Activated T-helper 17 cell treated with anti-CD3 and anti-CD28 coated beads, Interleukin-2, amount 50 U/mL, for 72 hours (primary cell): ENCODE results near the gene TSPAN31. TPM values are rescaled to one million over a fixed set of nuclear protein-coding genes. Genes with fewer than 3 reads are reported as not detected.
"Not testable (repeated sequence)": the region's sequence is repeated elsewhere in the genome, so short reads cannot be mapped to it uniquely, and the experiment has no call there.

Experiments used
- ATAC-seq: fragments of 150-1000 bp; cut with Tn5 transposase; replicated peaks from 2 replicates; pipeline ENCODE4 v1.10.0; 2021; ENCODE audit warnings: mild to moderate bottlenecking, moderate library complexity
- H3K27ac Mint-ChIP-seq: one replicate; pipeline ENCODE4 v1.8.0; 2022; ENCODE audit warnings: mixed read lengths
- H3K27me3 Mint-ChIP-seq: one replicate; pipeline ENCODE4 v1.8.0; 2022; ENCODE audit warnings: mixed read lengths
- H3K36me3 Mint-ChIP-seq: one replicate; pipeline ENCODE4 v1.8.0; 2022; ENCODE audit warnings: low read depth, mild to moderate bottlenecking, mixed read lengths
- H3K4me1 Mint-ChIP-seq: one replicate; pipeline ENCODE4 v1.8.0; 2022; ENCODE audit warnings: mixed read lengths
- H3K4me3 Mint-ChIP-seq: one replicate; pipeline ENCODE4 v1.8.0; 2022; ENCODE audit warnings: mild to moderate bottlenecking, mixed read lengths
- H3K9me3 Mint-ChIP-seq: one replicate; pipeline ENCODE4 v1.8.0; 2022; ENCODE audit warnings: mixed read lengths
- total RNA-seq, 2 donors: library from RNA; stranded (reverse); gene quantifications; one replicate each; pipeline ENCODE4 v1.2.3, GENCODE V29; 2022

TSPAN31 gene
- total RNA-seq, 2 donors from 2014 or later, result 10.7 to 18.7 TPM

DNA sequence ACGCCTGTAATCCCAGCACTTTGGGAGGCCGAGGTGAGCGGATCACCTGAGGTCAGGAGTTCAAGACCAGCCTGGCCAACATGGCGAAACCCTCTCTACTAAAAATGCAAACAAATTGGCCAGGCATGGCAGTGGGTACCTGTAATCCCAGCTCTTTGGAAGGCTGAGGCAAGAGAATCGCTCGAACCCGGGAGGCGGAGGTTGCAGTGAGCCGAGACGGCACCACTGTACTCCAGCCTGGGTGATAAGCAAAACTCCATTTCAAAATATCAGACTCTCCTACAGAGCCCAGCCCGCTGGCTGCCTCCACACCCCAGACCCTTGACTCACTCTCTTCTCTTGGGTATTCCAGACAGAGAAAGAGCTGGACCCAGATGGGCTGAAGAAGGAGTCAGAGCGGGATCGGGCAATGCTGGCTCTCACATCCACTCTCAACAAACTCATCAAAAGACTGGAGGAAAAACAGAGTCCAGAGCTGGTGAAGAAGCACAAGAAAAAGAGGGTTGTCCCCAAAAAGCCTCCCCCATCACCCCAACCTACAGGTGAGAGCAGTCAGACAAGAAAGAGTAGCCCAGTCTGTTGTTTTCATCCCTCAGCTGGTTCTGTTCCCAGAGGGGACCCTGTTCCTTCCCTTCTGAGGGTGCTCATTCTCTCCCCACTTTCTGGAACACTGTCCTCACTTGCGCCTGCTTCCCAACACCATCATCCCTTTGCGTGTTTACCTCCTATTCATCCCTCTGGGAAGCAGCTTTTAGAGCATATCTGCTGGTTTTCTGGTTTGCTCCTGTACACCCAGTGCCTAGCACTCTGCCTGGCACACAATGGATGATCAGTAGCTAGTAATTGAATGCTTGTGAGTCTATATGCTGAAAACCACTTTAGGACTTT, 26.0 kb upstream of the TSPAN31 start:
- Mint-ChIP-seq H3K4me1 (peaks cover 15% of the 10 kb centered on the region), H3K9me3 (no peaks in the 10 kb centered on the region), H3K4me3 (no peak overlapping the region), H3K36me3 (peaks cover 68% of the 10 kb centered on the region), H3K27ac (peak overlapping the region; percentile 77), H3K27me3 (no peaks in the 10 kb centered on the region)
- ATAC-seq, result no peak

GRCh38 chr12:57719777-57720605, 24.8 kb upstream of the TSPAN31 start:
- H3K4me1 Mint-ChIP-seq, result peaks cover 20% of the 10 kb centered on the region
- H3K27me3 Mint-ChIP-seq, result no peaks in the 10 kb centered on the region
- peak overlapping the region; percentile 77 for H3K27ac Mint-ChIP-seq
- ATAC-seq, result no peak
- H3K4me3 Mint-ChIP-seq, result no peak overlapping the region
- H3K36me3 Mint-ChIP-seq, result peaks cover 71% of the 10 kb centered on the region
- H3K9me3 Mint-ChIP-seq, result no peaks in the 10 kb centered on the region

DNA sequence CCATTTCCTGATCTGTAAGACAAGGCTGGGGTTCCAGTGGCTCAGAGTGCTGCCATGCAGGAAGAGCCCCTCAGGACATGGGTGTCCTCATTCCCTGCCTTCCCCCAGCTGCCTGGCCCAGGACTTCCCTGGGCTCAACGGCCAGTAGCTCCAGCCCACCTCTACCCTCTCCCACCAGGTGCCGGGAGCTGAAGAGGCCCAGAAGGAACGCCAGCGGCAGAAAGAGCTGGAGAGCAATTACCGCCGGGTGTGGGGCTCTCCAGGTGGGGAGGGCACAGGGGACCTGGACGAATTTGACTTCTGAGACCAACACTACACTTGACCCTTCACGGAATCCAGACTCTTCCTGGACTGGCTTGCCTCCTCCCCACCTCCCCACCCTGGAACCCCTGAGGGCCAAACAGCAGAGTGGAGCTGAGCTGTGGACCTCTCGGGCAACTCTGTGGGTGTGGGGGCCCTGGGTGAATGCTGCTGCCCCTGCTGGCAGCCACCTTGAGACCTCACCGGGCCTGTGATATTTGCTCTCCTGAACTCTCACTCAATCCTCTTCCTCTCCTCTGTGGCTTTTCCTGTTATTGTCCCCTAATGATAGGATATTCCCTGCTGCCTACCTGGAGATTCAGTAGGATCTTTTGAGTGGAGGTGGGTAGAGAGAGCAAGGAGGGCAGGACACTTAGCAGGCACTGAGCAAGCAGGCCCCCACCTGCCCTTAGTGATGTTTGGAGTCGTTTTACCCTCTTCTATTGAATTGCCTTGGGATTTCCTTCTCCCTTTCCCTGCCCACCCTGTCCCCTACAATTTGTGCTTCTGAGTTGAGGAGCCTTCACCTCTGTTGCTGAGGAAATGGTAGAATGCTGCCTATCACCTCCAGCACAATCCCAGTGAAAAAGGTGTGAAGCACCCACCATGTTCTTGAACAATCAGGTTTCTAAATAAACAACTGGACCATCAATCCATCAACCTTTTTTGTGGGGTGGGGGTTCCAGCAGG, 23.9 kb upstream of the TSPAN31 start:
- Mint-ChIP-seq H3K4me1 (peaks cover 21% of the 10 kb centered on the region), H3K36me3 (peaks cover 72% of the 10 kb centered on the region), H3K27ac (peak overlapping the region; percentile 74), H3K27me3 (no peaks in the 10 kb centered on the region), H3K9me3 (no peaks in the 10 kb centered on the region), H3K4me3 (no peak overlapping the region)
- ATAC-seq, result no peak

DNA sequence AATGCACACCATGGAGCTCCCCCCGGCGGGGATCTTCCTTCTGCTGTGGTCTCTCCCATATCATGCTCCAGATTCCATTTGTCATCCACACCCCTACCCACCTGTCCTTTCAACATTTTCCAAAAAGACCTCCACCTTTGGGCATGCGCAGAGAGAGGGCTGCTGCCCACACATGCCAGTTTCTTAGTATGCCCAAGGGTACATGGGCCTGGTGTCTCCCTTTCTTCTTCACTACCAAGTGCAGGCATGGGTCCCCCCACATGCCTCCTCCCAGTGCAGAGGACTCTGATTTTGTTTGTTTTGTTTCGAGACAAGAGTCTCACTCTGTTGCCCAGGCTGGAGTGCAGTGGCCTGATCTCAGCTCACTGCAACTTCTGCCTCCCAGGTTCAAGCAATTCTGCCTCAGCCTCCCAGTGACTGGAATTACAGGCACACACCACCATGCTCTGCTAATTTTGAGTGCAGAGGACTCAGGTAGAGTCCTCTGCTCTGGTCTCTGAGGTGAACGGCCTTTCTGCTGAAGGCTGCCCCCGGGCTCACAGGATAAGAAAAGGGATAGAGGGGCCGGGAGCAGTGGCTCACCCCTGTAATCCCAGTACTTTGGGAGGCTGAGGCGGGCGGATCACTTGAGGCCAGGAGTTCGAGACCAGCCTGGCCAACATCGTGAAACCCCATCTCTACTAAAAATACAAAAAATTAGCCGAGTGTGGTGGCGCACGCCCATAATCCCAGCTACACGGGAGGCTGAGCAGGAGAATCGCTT, 22.8 kb upstream of the TSPAN31 start:
- Mint-ChIP-seq H3K36me3 (peaks cover 67% of the 10 kb centered on the region), H3K4me1 (peaks cover 21% of the 10 kb centered on the region), H3K27ac (peak overlapping the region; percentile 74)
- not testable (repeated sequence) for H3K4me3 Mint-ChIP-seq, H3K27me3 Mint-ChIP-seq, H3K9me3 Mint-ChIP-seq, ATAC-seq

- Mint-ChIP-seq H3K9me3 (no peaks in the 10 kb centered on the region), H3K4me1 (peaks cover 19% of the 10 kb centered on the region), H3K36me3 (peaks cover 67% of the 10 kb centered on the region), H3K4me3 (no peak overlapping the region), H3K27ac (peak overlapping the region; percentile 43), H3K27me3 (no peaks in the 10 kb centered on the region)
- ATAC-seq, result peak; percentile 6
Observed at GRCh38 chr12:57722716-57723629, 21.9 kb upstream of the TSPAN31 start.

DNA sequence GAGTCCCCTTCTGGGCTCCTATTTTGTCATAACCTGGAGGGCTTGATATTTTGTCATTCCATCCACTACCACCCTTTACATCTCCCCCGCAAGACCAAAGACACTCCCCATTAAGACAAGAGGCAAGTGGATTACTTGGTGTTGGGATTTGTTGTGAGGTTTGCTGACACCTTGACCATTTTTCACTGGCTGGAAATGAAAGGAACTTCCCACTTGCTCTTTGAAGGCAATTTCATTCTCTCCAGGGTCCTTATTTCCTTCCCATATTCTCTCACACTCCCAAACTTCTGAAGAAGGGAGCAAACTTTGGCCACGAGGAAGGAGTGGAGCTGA, 21.2 kb upstream of the TSPAN31 start:
- Mint-ChIP-seq H3K9me3 (no peaks in the 10 kb centered on the region), H3K4me1 (peaks cover 21% of the 10 kb centered on the region), H3K36me3 (peaks cover 67% of the 10 kb centered on the region), H3K27me3 (no peaks in the 10 kb centered on the region), H3K4me3 (no peak overlapping the region), H3K27ac (peak overlapping the region; percentile 43)
- ATAC-seq, result no peak

- Mint-ChIP-seq H3K36me3 (peaks cover 67% of the 10 kb centered on the region), H3K4me3 (no peak overlapping the region), H3K27ac (peak overlapping the region; percentile 43), H3K4me1 (peaks cover 19% of the 10 kb centered on the region), H3K9me3 (no peaks in the 10 kb centered on the region), H3K27me3 (no peaks in the 10 kb centered on the region)
- peak; percentile 8 for ATAC-seq
Observed at GRCh38 chr12:57724003-57724935, 20.6 kb upstream of the TSPAN31 start.

GRCh38 chr12:57724936-57725740, 19.7 kb upstream of the TSPAN31 start:
- no peaks in the 10 kb centered on the region for H3K27me3 Mint-ChIP-seq
- no peak overlapping the region for H3K4me3 Mint-ChIP-seq
- peaks cover 16% of the 10 kb centered on the region for H3K4me1 Mint-ChIP-seq
- peak overlapping the region; percentile 42 for H3K27ac Mint-ChIP-seq
- no peaks in the 10 kb centered on the region for H3K9me3 Mint-ChIP-seq
- ATAC-seq, result no peak
- peaks cover 67% of the 10 kb centered on the region for H3K36me3 Mint-ChIP-seq

DNA sequence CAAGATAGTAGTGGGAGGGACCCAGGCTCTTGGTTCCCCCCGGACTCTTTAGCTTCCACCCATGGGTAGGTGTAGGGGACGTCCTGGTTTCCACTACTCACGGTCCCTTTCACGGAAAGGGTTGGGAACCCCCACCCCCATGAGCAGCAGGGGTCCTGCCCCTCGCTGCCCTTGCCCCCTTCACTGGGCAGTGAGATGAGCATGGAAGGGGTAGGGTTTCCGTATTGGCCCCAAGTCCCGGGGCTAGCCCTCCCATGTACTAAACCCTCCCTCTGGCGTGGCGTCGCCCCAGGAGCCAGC, 19.0 kb upstream of the TSPAN31 start:
- Mint-ChIP-seq H3K27me3 (no peaks in the 10 kb centered on the region), H3K4me1 (peaks cover 16% of the 10 kb centered on the region), H3K27ac (peak overlapping the region; percentile 64), H3K36me3 (peaks cover 67% of the 10 kb centered on the region), H3K9me3 (no peaks in the 10 kb centered on the region), H3K4me3 (peak overlapping the region; percentile 64)
- no peak for ATAC-seq

- peaks cover 68% of the 10 kb centered on the region for H3K36me3 Mint-ChIP-seq
- peak overlapping the region; percentile 64 for H3K4me3 Mint-ChIP-seq
- no peaks in the 10 kb centered on the region for H3K27me3 Mint-ChIP-seq
- peak; percentile 63 for ATAC-seq
- H3K9me3 Mint-ChIP-seq, result no peaks in the 10 kb centered on the region
- peak overlapping the region; percentile 64 for H3K27ac Mint-ChIP-seq
- peaks cover 16% of the 10 kb centered on the region for H3K4me1 Mint-ChIP-seq
Observed at GRCh38 chr12:57726151-57726883, 18.5 kb upstream of the TSPAN31 start.
